ENCODE measurements around the gene HPGDS. TPM values are rescaled to one million over a fixed set of nuclear protein-coding genes. Genes with fewer than 3 reads are reported as not detected.

HPGDS gene
- total and polyA plus RNA-seq, 2 of the 13 experiments (the other 11 are each of a cell fraction or from before 2014, with no cell fraction given), result not detected

- H3K79me2 ChIP-seq (ENCODE audit: insufficient read depth, low read length), result no peaks in the 10 kb centered on the region
- H3K36me3 ChIP-seq (replicated peaks in 1 of 2; ENCODE audit: control insufficient read depth in 1 of 2, insufficient read depth in 2 of 2, low read length in 2 of 2), result no peaks in the 10 kb centered on the region
- FAIRE-seq (no peak), DNase-seq (ENCODE audit: low spot score) (no peak), ATAC-seq (no peak)
- TF ChIP-seq CEBPB (IDR thresholded peaks at IDR 0.05; ENCODE audit: borderline replicate concordance, low read depth, low read length) (0 out of 2 replicates have a peak, but pooled peaks have one; percentile 11), ZNF616 (CRISPR knock-in tag; IDR thresholded peaks at IDR 0.05; ENCODE audit: low read depth) (no peak), ZNF546 (CRISPR knock-in tag; conservative IDR thresholded peaks at IDR 0.05) (no peak), IKZF5 (CRISPR knock-in tag; IDR thresholded peaks at IDR 0.05) (no peak), JARID2 (CRISPR knock-in tag; IDR thresholded peaks at IDR 0.05; ENCODE audit: insufficient replicate concordance) (no peak), CSRNP2 (CRISPR knock-in tag; conservative IDR thresholded peaks at IDR 0.05; ENCODE audit: low read depth) (no peak), ZBED4 (CRISPR knock-in tag; IDR thresholded peaks at IDR 0.05; ENCODE audit: borderline replicate concordance) (no peak), HDAC2 (CRISPR knock-in tag; IDR thresholded peaks at IDR 0.05) (no peak), ARID4A (CRISPR knock-in tag; IDR thresholded peaks at IDR 0.05; ENCODE audit: borderline replicate concordance) (no peak)
- no peak overlapping the region for H3K4me2 ChIP-seq (ENCODE audit: low read depth, low read length)
- ChIA-PET POLR2A (no interaction called here), CTCF (ENCODE audit: low intra/inter-chr PET ratio, low total read pairs) (no interaction called here)
- intact Hi-C loops (cut with micrococcal nuclease; ENCODE audit: unreplicated experiment), result no loop called here
- no peaks in the 10 kb centered on the region for H4K20me1 ChIP-seq (ENCODE audit: insufficient read depth, low read length)
- no peak overlapping the region for H2AFZ ChIP-seq (ENCODE audit: low read length)
- H3K4me3 ChIP-seq (replicated peaks in 1 of 3; ENCODE audit: insufficient read depth in 1 of 3, low read depth in 2 of 3, low read length in 3 of 3), result no peak overlapping the region
- no TSS peak for BruUV-seq (replicated peaks)
- H3K4me1 ChIP-seq (ENCODE audit: insufficient read depth, low read length), result no peaks in the 10 kb centered on the region
- 88% methylated on average over 2 of the region's 2 CpGs for WGBS (ENCODE audit: low lambda C conversion rate)
- H3K9ac ChIP-seq (ENCODE audit: insufficient read depth, low read depth, low read length), result no peak overlapping the region
- H3K9me3 ChIP-seq (ENCODE audit: low read length), result no peaks in the 10 kb centered on the region
- in situ Hi-C loops (cut with HindIII; ENCODE audit: extremely low pct_ligation_motif_present, low pct_unique_long_range_greater_than_20kb), result no loop called here
- peaks cover 0 to 3% of the 10 kb centered on the region in 2 experiments; a peak in 1 of 5 replicates for H3K27me3 ChIP-seq (ENCODE audit: control insufficient read depth in 1 of 2, insufficient read depth in 2 of 2, low read length in 2 of 2)
- H3K27ac ChIP-seq (ENCODE audit: extremely low read length, insufficient read depth, low read length), result no peak overlapping the region
Measured at GRCh38 chr4:94352996-94353395, 10.4 kb upstream of the HPGDS start.

Measured in HepG2 (cell line).